ENCODE measurements around the gene L3MBTL3.

Gene L3MBTL3

DNA sequence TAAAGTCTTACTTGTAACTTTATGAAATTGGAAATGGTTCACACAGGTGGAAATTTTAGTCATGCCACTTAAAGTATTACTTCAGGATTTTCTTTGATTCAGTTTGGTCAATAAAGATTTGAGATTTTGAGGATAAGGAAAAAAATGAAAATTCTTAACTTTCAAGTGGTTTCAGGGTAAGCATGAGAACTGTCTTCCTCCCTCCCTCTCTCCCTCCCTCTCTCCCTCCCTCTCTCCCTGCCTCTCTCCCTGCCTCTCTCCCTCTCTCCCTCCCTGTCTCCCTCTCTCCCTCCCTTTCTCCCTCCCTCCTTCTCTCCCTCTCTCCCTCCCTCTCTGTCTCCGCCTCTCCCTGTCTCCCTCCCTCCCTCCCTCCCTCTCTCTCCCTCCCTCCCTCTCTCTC is 36.9 kb downstream of the L3MBTL3 start:
- TF ChIP-seq ZFX (IDR thresholded peaks at IDR 0.05) (no peak), CTCF (conservative IDR thresholded peaks at IDR 0.05) (no peak)
- H3K27ac ChIP-seq = no peak overlapping the region

GRCh38 chr6:130057495-130057894 is 39.1 kb downstream of the L3MBTL3 start:
- no peak for TF ChIP-seq CTCF (conservative IDR thresholded peaks at IDR 0.05)
- H3K27ac ChIP-seq = no peak overlapping the region

- no peak for TF ChIP-seq CTCF (conservative IDR thresholded peaks at IDR 0.05)
- TF ChIP-seq ZFX (IDR thresholded peaks at IDR 0.05) = no peak
- H3K27ac ChIP-seq = no peak overlapping the region
Observed at GRCh38 chr6:130063806-130064205, 45.4 kb downstream of the L3MBTL3 start.

- no peak overlapping the region for H3K27ac ChIP-seq
- no peak for TF ChIP-seq CTCF (conservative IDR thresholded peaks at IDR 0.05)
Observed at GRCh38 chr6:130065609-130066156, 47.3 kb downstream of the L3MBTL3 start.

DNA sequence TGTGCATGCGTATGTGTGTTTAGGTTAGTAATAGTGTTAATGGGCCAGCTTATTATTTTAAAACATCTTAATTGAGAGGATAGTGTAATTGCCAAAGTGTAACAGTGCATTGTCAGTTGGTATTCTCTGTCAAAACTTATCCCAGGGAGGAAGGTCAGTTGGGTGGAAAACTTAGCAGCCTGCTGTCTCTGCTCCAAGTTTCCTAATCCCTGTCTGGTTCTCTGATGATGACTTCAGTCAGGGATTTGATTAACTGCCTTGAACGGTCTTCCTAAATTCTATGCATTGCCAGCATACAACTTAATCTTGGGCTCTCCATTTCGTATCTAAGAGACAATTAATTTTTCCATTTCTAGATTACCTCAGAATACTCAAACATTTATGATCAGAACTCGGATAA is 51.1 kb downstream of the L3MBTL3 start:
- no peak overlapping the region for H3K27ac ChIP-seq
- TF ChIP-seq ZFX (IDR thresholded peaks at IDR 0.05) = no peak
- no peak for TF ChIP-seq CTCF (conservative IDR thresholded peaks at IDR 0.05)

DNA sequence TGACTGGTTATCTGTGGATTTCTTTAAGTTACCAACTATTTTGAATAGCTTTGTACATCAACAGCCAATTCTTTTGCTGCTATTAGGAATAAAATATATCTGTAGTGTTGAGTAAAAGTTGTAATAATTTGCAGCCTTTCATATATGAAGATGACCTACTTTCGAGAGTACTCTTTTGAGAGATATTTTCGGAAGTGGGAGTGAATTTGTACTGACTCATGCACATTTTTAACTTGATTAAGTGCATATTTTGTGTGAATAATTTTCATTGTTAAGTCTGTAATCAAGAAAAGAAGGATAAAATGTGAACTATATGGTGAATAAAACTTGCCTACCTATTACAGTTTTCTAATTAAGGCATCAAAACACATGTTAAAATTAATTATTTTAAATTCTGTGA is 51.9 kb downstream of the L3MBTL3 start:
- no peak overlapping the region for H3K27ac ChIP-seq
- TF ChIP-seq ZFX (IDR thresholded peaks at IDR 0.05) (no peak), CTCF (conservative IDR thresholded peaks at IDR 0.05) (no peak)

DNA sequence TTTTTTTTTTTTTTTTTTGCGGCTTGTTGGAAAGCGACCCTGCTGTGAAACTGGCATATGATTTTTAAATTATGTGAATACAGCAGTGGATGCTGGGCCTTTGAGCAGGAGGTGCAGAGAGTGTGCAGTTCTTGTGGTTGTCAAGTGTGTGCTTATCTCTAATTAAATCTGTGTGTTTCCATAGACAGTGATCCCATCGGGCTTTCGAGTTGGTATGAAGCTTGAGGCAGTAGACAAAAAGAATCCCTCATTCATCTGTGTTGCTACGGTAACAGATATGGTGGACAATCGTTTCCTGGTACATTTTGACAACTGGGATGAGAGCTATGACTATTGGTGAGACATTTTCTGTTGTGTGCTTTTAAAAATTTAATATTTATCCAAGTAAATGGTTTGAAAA is 52.4 kb downstream of the L3MBTL3 start:
- TF ChIP-seq ZFX (IDR thresholded peaks at IDR 0.05) (no peak), CTCF (conservative IDR thresholded peaks at IDR 0.05) (no peak)
- H3K27ac ChIP-seq = no peak overlapping the region
